Thyroid gland (tissue), 4 donors: ENCODE results near the gene RASGRP3.

Source experiments
- POLR2A ChIP-seq, 2 donors: fragments of 450-650 bp; IDR thresholded peaks; one replicate each; pipeline ENCODE4 v1.6.1; 2017; ENCODE audit warnings: antibody characterized with exemption in 2 of 2, mild to moderate bottlenecking in 2 of 2, moderate library complexity in 1 of 2
- TF ChIP-seq, protein P1 (sequence below), 6 experiments: fragments of 200-600 bp in 3 of 6; fragments of 450-650 bp in 3 of 6; sonication (generic) in 3 of 6; IDR thresholded peaks; one replicate each; pipeline ENCODE4 v1.5.1; 2016 to 2019; ENCODE audit warnings: antibody characterized with exemption in 6 of 6, mild to moderate bottlenecking in 2 of 6, inconsistent platforms in 1 of 6, moderate library complexity in 1 of 6

DNA sequence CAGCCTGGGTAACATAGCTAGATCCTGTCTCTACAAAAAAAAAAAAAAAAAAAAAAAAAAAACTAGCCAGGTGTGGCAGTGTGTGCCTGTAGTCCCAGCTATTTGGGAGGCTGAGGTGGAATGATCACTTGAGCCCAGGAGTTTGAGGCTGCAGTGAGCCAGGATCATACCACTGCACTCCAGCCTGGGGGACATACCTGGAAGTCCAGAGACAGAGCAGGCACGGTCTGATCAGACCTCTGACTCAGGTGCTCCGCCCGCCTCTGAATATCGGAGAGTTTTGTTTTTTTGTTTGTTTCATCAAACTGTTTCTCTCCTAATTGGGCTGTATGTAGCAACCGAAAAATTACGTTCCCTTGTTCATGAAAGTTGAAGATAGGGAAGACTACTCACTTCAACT, 49.2 kb downstream of the RASGRP3 start:
- TF ChIP-seq, protein P1, sequence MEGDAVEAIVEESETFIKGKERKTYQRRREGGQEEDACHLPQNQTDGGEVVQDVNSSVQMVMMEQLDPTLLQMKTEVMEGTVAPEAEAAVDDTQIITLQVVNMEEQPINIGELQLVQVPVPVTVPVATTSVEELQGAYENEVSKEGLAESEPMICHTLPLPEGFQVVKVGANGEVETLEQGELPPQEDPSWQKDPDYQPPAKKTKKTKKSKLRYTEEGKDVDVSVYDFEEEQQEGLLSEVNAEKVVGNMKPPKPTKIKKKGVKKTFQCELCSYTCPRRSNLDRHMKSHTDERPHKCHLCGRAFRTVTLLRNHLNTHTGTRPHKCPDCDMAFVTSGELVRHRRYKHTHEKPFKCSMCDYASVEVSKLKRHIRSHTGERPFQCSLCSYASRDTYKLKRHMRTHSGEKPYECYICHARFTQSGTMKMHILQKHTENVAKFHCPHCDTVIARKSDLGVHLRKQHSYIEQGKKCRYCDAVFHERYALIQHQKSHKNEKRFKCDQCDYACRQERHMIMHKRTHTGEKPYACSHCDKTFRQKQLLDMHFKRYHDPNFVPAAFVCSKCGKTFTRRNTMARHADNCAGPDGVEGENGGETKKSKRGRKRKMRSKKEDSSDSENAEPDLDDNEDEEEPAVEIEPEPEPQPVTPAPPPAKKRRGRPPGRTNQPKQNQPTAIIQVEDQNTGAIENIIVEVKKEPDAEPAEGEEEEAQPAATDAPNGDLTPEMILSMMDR (IDR thresholded peaks at IDR 0.05) = no peak
- no peak for TF ChIP-seq POLR2A (IDR thresholded peaks at IDR 0.05)
